C4-2B (cell line): ENCODE data around the gene UBXN11.

Experiments used
- CTCF ChIP-seq: fragments of 450-650 bp; conservative IDR thresholded peaks from 2 replicates; pipeline ENCODE4 v1.5.1; 2017; ENCODE audit warnings: mild to moderate bottlenecking
- ZFX ChIP-seq: fragments of 450-650 bp; IDR thresholded peaks from 2 replicates; pipeline ENCODE4 v1.6.1; 2017

- TF ChIP-seq CTCF, result no peak
- TF ChIP-seq ZFX, result no peak
Measured at GRCh38 chr1:26277719-26278118, 28.7 kb downstream of the UBXN11 start.
